GM19240 (cell line): Measurements from ENCODE around the gene NIN.

Experiments
- DNase-seq: peaks from one replicate; pipeline ENCODE4 v3.0.0; 2011; ENCODE audit warnings: low spot score; ENCODE audit not compliant: insufficient read length

Gene NIN

DNA sequence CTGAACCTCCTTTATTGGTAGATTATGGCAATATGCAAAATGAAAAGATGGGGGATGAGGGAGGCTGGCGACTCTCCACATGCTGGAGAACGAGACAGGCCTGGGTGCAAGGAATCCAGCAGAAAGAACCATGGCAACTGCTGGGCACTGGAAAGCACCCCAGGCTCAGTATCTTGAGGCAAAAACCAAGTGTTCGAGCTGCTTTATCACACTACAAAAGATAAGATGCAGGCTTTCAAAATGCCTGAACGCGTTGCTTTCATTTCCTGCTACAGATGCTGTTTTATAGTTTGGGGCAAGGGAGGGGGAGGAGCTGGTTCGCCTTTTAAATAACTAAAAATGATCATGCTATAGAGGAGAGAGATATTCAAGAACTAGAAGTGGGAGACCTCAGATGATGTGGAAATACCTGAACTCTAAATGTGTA lies 38.9 kb downstream of the NIN start:
- no peak for DNase-seq

DNA sequence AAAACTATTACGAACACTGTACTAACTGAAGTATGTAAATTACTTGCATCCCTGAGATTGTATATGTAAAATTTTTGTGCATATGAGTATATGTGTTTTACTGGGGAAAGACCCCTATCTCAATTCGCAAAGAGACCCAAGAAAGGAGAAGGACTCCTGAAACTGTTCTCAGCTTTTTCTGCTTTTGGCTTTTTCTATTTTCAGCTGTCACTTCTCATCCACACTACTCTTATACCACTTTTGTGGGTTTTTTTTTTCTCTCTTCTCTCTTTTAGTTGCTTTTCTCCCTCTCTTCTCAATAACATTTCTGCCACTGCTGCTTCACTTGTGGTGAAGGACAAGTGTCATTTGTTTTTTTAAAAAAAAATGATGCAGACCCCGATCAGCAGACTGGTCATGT lies 39.8 kb downstream of the NIN start:
- no peak for DNase-seq

DNA sequence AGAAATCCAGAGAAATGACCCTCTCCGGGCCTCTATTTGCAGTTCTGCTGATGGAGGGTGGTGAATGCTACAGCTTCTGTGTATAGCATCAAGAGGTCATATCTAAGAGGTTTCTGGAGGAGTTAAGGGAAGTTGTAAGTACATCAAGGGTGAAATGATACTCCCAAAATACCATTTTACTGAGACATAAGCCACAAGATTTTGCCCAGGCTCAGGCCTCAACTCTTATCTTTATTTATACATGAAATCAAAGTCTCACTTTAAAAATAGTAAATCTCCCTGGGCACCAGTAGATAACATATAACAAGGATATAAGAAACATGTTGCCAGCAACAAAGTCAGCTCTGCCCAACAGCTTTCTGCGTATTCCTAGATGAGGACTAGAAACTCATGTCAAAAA lies 40.4 kb downstream of the NIN start:
- DNase-seq: no peak

DNA sequence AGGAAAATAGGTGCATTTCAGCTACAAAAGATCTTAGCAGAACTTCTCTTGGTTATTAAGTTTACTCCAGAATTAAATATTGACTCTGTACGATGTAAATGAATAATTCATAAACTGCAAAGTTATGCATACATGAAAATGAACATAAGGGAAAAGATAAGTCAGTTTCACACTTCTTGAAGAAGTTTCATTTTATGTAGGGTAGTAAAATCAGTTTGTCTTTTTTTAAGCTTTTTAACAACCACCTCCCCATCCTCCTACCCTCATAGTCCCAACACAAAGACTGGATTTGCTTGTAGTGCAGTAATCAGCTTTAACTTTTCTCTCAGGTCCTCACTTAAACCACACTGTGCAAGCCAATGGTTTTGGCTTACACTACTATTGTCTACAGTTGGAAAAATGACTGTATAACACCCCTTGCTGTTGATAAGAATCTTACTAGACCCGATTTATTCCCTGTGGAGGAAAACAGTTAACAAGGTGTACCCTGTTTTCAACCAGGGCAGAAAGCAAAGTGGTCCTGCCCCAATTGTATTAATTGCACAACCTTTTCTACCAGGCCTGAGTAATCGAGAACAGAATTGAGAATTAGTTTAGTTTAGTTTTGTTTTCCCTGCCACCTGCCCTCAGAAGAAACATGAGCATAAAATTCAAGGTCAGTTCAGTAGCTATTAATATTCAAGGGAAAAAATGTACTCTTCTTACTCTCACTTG lies 44.1 kb downstream of the NIN start:
- DNase-seq: no peak

DNA sequence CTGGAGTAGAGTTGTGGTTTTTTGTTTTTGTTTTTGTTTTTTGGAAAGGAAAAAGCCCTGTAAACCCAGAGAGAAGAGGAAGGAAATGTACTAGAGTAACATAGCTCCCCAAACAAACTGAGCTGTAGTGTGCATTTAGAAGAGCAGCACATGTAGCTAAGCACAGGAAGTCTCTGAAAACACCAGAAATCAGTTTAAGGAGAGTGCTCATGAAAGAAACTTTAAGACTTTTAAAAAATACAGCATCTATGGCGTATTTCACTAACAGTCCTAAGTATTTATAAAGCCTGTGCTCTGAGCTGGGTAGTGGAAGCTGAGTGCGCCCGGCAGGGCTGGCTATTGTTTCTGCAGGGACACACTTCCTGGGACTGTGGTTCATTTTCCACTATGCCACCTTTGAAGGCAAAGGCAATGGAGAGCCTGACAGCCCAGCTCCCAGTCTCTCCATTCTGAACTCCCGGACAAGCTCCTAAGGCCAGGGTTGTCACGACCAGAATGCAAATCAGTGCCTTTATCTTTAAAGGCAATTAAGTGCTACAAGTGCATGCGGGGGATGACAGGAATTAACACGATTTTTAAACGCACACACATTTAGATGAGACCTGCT lies 45.4 kb downstream of the NIN start:
- no peak for DNase-seq

DNA sequence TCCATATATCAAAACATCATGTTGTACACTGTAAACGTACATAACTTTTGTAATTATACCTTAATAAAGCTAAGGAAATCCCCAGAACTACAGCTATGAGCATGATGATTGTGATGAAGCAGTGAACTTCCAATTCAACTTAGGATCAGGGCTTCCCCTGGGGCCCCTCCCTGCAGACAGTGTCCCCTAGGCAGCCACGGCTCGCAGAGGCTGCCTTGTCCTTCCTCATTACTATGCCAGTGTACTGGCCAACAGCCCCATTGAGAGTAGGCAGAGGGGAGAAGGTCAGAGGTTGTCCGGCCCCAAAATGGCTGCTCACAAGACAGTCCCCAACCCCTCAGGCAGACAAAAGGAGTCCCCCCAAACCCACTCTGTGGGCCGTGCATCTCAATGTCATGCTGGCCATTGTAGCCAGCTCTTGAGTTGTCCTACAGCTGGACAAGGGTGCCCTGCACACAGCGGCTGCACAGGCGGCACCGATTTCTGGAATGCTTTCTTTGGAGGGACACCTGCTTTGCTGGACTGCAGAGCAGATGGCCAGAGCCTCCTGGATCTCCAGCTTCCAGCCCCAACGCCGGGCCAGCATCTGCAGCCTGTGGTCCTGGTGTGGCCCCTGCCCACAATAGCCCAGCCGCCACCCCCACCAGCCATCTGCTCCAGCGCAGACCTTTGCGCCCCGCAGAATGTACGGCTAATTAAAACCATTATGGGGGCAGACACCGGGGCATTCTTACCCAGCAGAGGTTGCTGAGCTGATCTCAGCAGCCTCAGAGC lies 46.1 kb downstream of the NIN start:
- no peak for DNase-seq

DNA sequence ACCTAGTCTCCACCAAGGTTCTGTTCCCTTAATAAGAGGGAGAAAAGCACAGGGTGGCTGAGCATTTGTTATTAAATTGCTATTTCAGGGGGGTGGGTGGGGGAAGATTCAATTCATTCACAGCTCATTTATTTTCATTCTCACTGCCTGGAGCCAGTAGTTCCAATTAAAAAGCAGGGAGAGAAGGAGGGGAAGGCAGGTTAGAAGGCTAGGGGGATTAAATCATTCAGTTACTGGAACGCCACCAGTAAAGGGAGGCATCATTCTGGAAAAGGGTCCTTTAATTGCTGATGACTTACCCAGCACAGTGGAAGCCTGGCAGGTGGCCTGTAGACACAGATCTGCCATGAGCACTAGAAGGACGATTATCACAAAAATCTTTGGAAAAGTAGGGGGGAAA lies 47.4 kb downstream of the NIN start:
- no peak for DNase-seq

DNA sequence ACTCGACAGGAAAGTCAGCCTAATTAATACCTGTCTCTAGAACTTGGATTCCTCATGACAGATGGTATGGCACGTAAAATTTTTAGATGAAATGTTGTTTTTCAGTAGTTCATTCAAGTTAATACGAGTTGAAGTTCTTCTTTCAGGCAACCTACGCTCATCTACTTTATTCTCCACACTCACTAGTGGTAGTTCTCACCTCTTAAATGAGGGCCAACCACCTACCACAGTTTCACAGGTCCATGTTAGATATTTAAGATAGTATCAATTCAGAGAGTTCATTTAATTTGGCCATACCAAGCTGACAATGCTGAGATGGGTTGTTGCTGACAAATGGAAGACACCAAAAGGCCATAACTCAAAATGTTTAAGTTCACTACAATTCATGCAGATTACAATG lies 50.6 kb downstream of the NIN start:
- DNase-seq: no peak

DNA sequence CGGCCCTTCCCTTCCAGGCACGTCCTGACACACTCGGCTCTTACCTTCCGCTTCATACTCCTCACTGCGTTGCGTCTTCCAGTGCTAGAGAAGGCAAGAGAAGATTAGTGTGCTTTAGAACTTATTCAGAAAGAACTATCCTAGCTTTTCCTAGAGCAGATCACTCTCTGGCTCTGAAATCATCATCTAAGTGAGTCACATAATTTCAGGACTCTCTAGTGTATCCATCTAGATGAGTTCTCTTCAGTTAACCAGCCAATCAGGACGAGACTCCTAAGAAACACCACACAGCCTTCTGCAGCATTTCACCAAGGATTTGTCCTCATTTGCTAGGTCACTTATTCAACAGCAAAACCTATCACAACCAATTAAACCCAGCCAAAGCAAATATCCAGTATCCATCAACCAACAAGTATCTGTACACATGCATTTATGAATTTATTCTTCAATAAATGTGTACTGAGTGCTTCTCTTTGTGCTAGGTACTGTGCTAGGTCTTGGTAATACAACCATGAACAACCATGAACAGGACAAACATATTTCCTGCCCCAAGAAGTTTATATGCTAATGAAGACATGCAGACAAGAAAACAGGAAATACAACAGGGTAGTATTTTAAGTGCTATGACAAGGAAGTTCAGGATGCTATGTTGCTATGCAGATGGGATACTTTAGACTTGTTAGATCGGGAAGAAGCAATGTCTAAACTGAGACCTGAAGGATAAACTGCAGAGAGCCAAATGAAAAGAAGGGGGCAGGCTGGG lies 52.1 kb downstream of the NIN start:
- DNase-seq: no peak

DNA sequence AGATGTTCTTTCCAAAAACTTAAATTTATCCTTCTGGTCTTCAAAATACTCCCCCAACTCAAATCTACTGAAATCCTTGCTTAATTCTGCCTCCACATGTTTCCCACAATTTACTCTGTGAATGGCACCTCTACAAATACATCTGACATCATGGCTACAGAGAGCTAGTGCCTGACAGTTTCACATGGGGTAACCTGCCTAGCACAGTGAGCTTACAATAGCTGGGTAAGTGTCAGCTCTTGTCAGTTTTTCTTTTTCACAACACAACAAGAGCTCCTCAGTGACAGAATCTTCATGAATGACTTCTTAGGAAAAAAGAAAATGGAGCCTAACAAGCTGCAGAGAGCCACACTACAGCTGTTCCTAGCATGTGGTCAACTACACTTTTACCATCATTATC lies 54.4 kb downstream of the NIN start:
- no peak for DNase-seq

DNA sequence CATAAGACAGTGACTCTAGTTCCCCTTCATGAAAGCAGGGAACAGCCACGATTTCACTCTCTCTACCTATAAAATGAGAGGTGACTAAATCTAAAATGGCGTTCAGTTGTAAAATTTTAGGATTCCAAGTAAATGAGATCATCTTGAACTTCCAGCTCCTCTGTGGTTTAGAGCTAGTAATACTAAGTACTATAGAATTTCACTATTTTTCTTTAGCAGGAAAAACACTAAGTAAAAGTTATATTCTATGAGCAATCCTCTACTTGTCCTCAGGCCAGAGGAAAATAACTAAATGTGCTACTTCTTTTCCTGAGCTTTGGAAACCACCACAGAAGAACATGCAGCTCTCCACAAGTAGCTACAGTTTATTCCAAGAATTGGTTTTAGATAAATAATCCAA lies 55.6 kb downstream of the NIN start:
- DNase-seq: no peak

DNA sequence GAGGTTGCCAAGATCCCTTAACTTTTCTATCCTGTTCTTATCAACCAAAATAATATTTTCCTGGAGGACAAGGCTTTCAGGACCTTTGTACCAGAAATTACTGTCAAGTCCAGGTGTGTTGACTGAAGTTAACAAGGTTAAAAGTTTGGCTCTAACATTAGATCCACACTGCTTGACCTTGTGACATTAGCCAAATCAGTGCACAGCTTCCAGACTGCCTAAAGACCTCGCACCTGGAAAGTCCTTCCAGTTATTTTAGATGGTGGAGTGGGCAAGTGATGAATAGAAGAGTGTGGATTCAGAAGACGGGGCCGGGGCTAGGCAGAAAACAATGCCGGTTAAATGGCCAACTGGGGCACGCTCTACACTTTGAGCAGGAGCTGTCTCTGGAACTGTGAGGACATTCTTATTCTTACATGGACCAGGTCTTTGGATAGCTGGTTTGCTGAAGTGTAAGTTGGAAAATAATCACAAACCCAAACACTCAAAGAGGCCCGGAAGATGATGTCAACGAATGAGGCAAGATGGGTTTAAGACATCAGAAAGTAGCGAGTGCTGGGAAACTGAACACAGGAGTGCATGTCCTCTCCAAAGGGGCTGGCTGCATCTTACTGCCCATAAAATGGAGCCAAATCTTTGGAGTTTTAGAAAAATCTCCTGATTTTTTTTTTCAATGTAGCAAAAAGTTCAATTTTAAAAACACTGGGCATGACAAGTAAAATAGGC lies 56.3 kb downstream of the NIN start:
- no peak for DNase-seq

DNA sequence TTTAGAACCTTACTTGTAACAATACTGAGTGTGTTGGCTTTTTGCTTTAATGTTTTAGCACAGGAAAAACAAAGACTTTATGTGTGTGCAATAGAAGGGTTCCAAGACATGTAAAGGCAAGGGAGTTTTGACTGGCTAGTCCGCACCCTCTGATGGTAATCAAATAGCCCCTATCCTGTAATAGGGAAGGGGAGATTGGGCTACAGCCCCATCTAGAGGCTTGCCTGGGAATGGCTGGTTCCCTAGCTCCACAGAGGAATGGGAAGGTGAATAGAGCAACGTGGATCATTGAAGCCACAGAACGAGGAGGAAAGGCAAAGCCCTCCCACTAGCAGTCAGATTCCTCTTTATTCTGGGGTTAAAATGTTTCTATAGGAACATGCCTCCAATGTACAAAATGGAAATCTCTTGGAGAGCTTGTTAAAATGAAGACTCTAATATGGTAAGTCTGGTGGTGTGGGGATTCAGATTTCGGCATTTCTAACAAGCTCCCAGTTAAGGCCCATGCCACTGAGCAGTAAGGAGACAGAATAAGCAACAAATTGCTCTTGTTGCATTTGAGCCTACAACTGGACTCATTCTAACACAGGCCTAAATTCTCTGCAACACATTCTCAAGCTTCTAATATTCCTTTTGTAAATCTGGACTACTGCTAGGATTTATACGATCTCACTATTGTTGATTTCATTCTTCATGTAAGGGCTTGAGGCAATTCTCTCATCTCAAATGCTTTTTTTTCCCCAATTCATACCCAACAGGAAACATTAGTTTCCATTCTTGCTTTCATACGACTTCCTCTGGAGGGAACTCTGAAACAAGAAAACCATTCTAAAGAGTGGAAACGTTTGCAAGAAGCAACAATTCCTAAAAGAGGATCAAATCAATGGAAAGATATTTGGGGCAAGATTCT lies 57.1 kb downstream of the NIN start:
- DNase-seq: no peak

DNA sequence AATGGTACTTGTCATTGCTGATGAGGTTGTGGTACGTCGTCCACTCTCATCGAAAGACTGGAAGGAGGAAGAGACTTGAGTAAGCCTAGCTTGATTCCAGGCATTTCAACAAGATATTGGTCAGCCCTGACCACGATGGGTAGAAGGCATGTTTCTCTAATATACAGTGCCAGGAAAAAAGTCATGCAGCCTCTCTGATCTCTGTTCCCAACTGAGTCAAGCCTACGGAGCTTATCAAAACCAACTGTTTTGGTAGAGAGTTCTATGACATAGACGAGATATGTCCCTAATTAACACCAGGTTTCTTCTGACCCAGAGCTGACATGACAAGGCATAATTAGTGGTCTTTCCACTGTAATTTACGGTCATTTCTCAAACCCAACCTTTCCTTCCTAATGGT lies 58.5 kb downstream of the NIN start:
- no peak for DNase-seq

DNA sequence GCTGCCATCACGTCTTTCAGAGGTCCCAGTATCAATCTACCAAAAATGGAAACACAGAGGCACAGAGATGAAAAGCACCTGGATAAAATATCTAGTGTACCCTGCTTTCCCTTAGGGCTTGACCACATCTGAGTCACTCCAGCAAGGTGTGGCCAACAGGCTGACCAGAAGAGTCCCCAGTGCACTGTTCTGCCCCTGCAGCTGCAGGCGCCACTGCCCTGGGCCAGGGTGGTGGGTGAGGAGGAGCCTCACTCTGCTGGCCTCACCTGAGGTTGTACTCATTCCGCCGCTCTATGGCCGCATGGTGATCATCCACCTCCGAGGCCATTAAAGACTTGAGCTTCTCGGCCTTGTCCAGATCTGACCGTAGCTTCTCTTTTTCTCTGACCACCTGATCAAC lies 60.4 kb downstream of the NIN start:
- DNase-seq: no peak

DNA sequence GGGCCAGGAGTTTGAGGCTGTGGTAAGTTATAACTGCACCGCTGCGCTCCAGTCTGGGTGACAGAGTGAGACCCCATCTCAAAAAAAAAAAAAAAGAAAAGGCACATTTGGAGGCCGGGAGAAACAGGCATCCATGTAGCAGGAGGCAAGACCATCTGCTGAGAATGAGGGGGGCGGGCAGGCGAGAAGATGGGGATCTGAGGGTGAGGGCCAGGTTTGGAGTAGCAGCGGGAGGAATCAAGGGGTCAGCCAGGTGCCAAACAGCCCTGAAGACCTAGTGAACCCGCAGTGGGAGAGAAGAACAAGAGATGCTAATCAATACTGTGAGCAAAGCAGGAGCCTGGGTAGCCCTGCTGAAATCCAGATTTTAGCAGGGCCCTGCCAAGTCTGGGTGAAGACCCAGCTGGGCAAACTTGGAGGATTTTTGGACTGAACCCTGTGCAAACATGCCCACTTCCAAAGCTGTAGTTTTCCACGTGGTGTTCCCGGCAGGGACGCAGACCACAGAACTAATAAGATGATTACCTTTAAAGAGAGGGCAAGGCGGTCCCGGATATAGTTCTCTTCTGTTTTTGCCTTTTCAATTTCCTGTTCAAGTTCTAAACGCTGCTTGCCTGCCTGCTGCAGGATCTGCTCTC lies 61.0 kb downstream of the NIN start:
- DNase-seq: no peak

DNA sequence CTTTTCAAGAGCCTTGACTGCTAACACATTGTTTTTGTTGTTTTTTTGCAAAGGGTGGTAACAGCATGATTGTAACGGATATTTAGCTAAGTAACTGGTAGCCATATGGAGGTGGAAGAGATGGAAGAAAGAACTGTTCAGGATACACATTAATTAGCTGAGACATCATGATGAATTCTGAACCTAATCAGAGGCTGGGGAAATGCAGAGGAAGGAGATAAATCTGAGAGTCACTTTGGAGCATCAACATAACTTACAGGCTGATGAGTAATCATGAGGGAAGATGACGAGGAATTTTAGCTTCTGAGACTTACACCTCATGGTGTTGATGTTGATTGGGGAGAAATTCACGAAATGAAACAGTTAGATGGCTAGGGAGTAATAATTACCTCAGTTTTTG lies 62.3 kb downstream of the NIN start:
- DNase-seq: no peak

DNA sequence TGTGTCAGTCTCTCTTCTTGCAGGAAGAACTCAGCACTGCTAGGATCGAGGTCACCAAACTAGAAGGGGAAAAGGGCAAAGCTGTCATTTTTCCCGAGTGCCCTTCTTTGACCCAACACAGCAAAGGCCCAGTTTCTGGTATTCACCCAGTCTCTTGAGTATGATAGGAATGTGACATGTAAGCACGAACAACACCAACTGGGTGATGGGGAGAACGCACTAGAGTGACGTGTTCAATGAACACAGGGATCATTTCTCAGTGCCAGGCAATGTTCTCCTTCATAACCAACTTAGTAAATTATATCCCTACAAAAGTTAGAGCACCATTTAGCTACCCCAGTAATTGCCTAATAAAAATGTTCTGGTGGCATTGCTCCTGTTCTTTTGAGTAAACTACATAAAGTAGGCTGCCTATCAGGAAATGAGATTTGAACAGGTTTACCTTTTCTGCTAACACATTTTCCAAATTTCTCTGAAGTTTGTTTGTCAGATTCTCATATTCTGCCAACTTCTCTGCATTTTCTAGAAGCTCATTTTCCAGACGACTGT lies 64.5 kb downstream of the NIN start:
- no peak for DNase-seq

DNA sequence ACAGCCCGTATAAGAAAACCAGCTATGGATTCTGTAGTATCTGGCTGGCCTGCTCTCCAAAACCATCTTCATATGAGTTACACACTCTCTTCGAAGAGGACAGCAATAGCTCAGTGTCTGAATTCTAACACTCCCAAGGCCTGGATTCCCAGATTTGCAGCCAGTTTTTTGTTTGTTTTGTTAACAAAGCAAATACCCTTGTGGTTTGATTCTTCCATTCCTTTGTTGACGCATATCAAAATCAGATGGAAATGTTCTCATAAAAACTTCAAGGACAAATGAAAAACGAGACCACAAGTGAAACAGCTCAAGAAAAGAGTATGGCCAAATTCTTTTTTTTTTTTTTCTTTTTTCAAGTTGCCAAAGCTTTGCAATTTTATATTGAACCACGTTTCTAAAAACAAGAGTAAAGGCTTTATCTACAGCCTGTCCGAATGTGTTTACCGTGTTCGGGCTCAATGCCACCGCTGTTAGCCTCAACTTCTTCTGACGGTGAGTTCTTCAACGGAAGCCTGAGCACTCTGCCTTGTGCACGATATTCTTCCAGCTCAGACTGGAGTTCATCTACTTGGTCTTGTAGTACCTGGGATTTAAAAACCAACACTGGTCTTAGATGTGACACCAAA lies 67.5 kb downstream of the NIN start:
- no peak for DNase-seq
